BLaER1 treated with 17β-estradiol and CSF1 and Interleukin-3, amounts not matched to agents 10 nM and 100 nM (cell line): Measurements from ENCODE around the gene RAPGEF5.

Experiments
- H3K27ac ChIP-seq, 11 experiments: shearing (Covaris generic); formaldehyde crosslinking; 2 replicates each; pipeline ENCODE4 v1.8.1; 2022
- H3K27me3 ChIP-seq, 11 experiments: shearing (Covaris generic); formaldehyde crosslinking; 2 replicates each; pipeline ENCODE4 v1.8.1; 2022
- H3K36me3 ChIP-seq, 11 experiments: shearing (Covaris generic); formaldehyde crosslinking; 2 replicates each; pipeline ENCODE4 v1.8.1; 2022
- H3K4me1 ChIP-seq, 10 experiments: shearing (Covaris generic); formaldehyde crosslinking; 2 replicates each; pipeline ENCODE4 v1.8.1; 2022
- H3K4me2 ChIP-seq, 11 experiments: shearing (Covaris generic); formaldehyde crosslinking; 2 replicates each; pipeline ENCODE4 v1.8.1; 2022
- H3K4me3 ChIP-seq, 10 experiments: shearing (Covaris generic); formaldehyde crosslinking; 2 replicates each; pipeline ENCODE4 v1.8.1; 2022
- H3K9ac ChIP-seq, 11 experiments: shearing (Covaris generic); formaldehyde crosslinking; 2 replicates each; pipeline ENCODE4 v1.8.1; 2022
- H3K9me3 ChIP-seq, 11 experiments: shearing (Covaris generic); formaldehyde crosslinking; replicated peaks in 1 of 11; 2 replicates each; pipeline ENCODE4 v1.8.1; 2022
- H4K20me1 ChIP-seq, 11 experiments: shearing (Covaris generic); formaldehyde crosslinking; 2 replicates each; pipeline ENCODE4 v1.8.1; 2022
- Cebpa-rat ChIP-seq, 11 experiments: shearing (Covaris generic); IDR thresholded peaks; 2 replicates each; pipeline ENCODE4 v1.8.1; 2022

Gene RAPGEF5

DNA sequence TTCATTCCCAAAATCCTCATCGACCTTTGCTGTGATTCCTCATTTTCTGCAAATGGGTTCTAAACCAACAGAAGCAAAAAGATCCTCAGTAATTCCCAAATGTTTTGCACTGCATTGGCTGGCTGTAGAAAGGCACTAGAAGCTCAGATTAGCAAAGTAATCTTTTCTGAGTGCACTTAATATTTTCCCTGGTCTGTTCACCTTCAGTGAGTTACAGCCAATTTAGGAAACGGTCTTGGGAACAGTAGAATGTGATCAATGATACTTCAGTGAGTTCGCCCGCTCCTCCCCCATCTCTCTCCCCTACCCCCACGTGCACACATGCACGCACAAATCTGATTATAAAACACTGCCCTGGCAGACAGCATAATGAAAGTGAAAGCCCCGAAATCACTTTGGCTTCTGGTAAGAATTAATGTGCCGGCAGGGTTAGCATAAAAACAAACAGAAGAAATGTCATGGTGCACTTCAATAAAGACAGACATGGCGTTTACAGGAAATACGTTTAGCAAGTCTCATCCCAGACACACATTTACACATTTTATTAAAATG, 209.9 kb downstream of the RAPGEF5 start:
- H3K36me3 ChIP-seq: peaks cover 0 to 79% (median 44%) of the 10 kb centered on the region in 11 experiments; a peak in 15 of 22 replicates
- H3K9ac ChIP-seq: no peak overlapping the region
- no peak overlapping the region for H3K4me2 ChIP-seq
- H3K27me3 ChIP-seq: no peaks in the 10 kb centered on the region
- no peaks in the 10 kb centered on the region for H4K20me1 ChIP-seq
- no peak overlapping the region for H3K27ac ChIP-seq
- H3K9me3 ChIP-seq: no peaks in the 10 kb centered on the region
- no peak overlapping the region for H3K4me3 ChIP-seq
- no peak for TF ChIP-seq Cebpa-rat (IDR thresholded peaks at IDR 0.05)
- no peaks in the 10 kb centered on the region for H3K4me1 ChIP-seq

DNA sequence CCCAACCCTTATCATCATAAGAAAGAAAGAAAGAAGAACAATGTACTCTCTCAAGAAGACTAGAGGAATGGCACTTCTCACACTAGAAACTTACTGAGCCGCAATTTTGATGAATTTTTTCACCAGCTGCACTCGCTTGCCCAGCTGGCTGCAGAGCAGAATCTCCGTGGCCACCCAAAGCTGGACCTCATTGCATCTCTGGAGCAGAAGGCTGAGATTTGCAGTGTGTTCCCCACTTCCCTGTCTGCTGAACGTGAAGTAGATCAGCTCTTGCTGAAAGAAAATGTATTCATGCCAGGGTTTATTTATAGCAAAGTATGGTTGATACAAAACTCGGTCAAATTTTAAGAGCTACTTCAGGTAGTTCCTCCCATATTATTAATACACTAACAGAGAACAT, 212.0 kb downstream of the RAPGEF5 start:
- no peaks in the 10 kb centered on the region for H3K9me3 ChIP-seq
- H3K27ac ChIP-seq: no peak overlapping the region
- H3K4me2 ChIP-seq: no peak overlapping the region
- H3K9ac ChIP-seq: no peak overlapping the region
- H3K4me3 ChIP-seq: no peak overlapping the region
- no peaks in the 10 kb centered on the region for H4K20me1 ChIP-seq
- H3K36me3 ChIP-seq: peaks cover 0 to 87% (median 53%) of the 10 kb centered on the region in 11 experiments; a peak in 15 of 22 replicates
- no peaks in the 10 kb centered on the region for H3K4me1 ChIP-seq
- H3K27me3 ChIP-seq: no peaks in the 10 kb centered on the region
- no peak for TF ChIP-seq Cebpa-rat (IDR thresholded peaks at IDR 0.05)

DNA sequence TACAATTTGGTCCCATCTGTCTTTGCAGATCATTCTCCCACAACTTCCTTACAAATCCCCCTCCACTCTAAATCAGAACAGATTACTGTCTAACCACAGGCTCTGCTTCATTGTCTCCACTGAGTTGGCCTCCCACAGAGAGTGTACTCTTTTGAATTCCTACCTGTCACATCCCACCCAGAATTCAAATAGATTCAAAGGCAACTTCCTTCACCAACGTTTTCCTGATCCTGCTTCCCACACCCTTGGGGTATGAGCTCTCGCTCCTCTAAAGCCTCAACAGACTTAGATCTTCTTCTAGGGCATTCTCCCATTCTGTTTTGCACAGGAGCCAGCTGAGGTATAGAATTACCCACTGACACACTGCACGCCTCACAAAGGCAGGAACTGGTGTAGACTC, 213.5 kb downstream of the RAPGEF5 start:
- TF ChIP-seq Cebpa-rat (IDR thresholded peaks at IDR 0.05): no peak
- no peaks in the 10 kb centered on the region for H3K4me1 ChIP-seq
- no peak overlapping the region for H3K27ac ChIP-seq
- H3K4me2 ChIP-seq: no peak overlapping the region
- H3K9me3 ChIP-seq: no peaks in the 10 kb centered on the region
- no peaks in the 10 kb centered on the region for H3K27me3 ChIP-seq
- no peak overlapping the region for H3K9ac ChIP-seq
- H3K36me3 ChIP-seq: peaks cover 0 to 87% (median 56%) of the 10 kb centered on the region in 11 experiments; a peak in 15 of 22 replicates
- H3K4me3 ChIP-seq: no peak overlapping the region
- H4K20me1 ChIP-seq: no peaks in the 10 kb centered on the region

DNA sequence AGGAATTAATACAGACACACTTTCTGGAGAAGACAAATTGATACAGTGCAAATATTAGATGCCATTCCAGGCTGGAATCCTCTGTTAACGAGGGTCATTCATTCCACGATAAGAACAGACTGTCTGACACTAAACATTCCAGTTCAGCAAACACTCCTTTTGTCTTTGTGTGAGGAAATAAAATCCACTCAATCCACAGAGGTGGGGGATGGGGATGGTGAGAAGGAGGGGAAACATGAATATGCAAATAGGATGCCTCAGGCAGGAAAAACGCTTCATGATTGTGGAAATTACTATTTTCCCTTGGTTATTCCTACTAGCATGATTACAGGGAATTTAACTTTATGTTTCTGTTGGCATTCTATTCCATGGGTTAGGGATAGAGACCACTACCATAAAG, 214.4 kb downstream of the RAPGEF5 start:
- no peaks in the 10 kb centered on the region for H3K4me1 ChIP-seq
- no peak overlapping the region for H3K4me2 ChIP-seq
- no peak overlapping the region for H3K27ac ChIP-seq
- H3K9me3 ChIP-seq: no peaks in the 10 kb centered on the region
- no peaks in the 10 kb centered on the region for H3K27me3 ChIP-seq
- TF ChIP-seq Cebpa-rat (IDR thresholded peaks at IDR 0.05): no peak
- no peak overlapping the region for H3K4me3 ChIP-seq
- H4K20me1 ChIP-seq: no peaks in the 10 kb centered on the region
- H3K9ac ChIP-seq: no peak overlapping the region
- peaks cover 0 to 89% (median 51%) of the 10 kb centered on the region in 11 experiments; a peak in 15 of 22 replicates for H3K36me3 ChIP-seq

DNA sequence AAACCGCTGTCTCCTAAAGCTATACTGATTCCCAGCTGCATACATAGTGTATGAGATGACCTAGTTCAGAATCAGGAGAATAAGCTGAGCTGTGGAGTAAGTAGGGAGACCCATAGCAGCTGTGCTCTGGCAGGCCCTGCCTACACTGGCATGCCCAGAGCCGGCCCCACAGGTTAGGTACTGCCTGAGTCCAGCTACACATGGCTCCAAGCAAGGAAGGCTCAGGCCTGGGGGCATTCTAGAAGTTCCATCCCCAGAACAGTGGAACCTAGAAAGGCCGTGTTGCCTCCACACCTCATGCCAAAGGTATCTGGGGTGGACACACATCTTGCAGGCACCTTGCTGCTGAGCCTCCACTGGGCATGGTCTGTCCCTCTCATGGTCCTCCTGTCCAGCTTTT, 215.6 kb downstream of the RAPGEF5 start:
- no peaks in the 10 kb centered on the region for H3K9me3 ChIP-seq
- peaks cover 0 to 95% (median 51%) of the 10 kb centered on the region in 11 experiments; a peak in 15 of 22 replicates for H3K36me3 ChIP-seq
- no peak for TF ChIP-seq Cebpa-rat (IDR thresholded peaks at IDR 0.05)
- no peaks in the 10 kb centered on the region for H3K27me3 ChIP-seq
- H3K4me3 ChIP-seq: no peak overlapping the region
- no peaks in the 10 kb centered on the region for H4K20me1 ChIP-seq
- H3K4me1 ChIP-seq: no peaks in the 10 kb centered on the region
- H3K9ac ChIP-seq: no peak overlapping the region
- H3K27ac ChIP-seq: no peak overlapping the region
- H3K4me2 ChIP-seq: no peak overlapping the region

DNA sequence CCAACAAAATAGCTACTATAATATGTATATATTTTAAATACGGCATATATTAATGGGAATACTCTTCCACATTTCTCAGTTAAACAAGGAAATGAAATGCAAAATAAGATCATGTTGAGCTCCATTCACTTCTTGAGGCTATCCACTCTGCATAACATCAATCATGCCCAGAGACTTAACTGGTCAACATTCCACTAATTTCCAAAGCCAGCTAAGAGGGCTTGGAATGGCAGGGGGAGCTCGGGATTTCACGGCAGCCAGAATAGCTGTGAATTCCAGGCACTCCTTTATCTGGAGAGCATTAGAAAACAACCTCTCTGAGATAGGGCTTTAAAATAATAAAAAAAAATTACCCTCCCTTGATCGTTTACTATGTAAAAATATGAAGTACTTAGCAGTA, 216.4 kb downstream of the RAPGEF5 start:
- no peak overlapping the region for H3K4me3 ChIP-seq
- H3K27ac ChIP-seq: no peak overlapping the region
- TF ChIP-seq Cebpa-rat (IDR thresholded peaks at IDR 0.05): no peak
- no peak overlapping the region for H3K9ac ChIP-seq
- H3K4me1 ChIP-seq: no peaks in the 10 kb centered on the region
- no peaks in the 10 kb centered on the region for H4K20me1 ChIP-seq
- H3K27me3 ChIP-seq: no peaks in the 10 kb centered on the region
- H3K4me2 ChIP-seq: no peak overlapping the region
- H3K9me3 ChIP-seq: no peaks in the 10 kb centered on the region
- H3K36me3 ChIP-seq: peaks cover 0 to 96% (median 53%) of the 10 kb centered on the region in 11 experiments; a peak in 15 of 22 replicates

DNA sequence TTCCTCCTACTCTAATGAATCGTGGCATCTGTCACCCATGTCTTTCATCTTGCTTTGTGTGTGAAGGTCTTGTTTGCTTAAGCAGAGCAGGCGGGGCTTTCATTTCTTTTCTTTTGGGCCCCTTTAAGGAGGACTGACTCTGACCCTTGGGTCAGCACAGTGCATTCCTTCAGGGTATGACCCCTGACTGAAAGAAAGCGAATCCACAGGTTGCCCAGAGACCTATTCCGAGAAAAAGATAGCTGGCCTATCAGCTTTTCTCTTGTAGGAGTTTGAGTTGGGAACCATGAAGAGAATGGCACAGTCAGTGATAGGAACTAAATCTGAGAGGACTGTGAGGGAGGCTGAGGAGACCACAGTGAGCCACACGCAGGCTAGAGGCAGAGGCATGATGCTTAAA, 218.1 kb downstream of the RAPGEF5 start:
- Histone ChIP-seq H3K27me3 (no peaks in the 10 kb centered on the region), H3K27ac (no peak overlapping the region), H3K9me3 (no peaks in the 10 kb centered on the region), H3K4me3 (no peak overlapping the region), H3K36me3 (peaks cover 0 to 89% (median 44%) of the 10 kb centered on the region in 11 experiments; a peak in 15 of 22 replicates), H3K4me1 (no peaks in the 10 kb centered on the region), H3K4me2 (no peak overlapping the region), H4K20me1 (no peaks in the 10 kb centered on the region), H3K9ac (no peak overlapping the region)
- no peak for TF ChIP-seq Cebpa-rat (IDR thresholded peaks at IDR 0.05)

DNA sequence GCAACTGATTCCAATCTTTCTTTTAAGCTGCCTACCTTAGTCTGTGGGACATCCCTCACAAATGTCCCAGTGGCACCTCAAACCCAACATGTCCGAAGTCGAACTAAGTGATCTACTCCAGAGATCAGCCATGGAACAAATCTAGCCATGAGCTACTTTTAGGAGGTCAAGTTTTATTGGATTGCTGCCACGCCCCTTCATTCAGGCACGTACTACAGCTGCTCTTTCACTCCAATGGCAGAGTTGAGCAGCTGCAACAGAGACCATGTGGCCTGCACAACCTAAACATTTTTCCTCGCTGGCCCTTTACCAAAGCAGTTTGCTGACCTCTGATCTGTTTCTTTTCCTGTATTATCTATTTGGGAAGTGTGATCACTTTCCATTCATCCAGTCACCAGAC, 218.8 kb downstream of the RAPGEF5 start:
- H3K36me3 ChIP-seq: peaks cover 0 to 88% (median 43%) of the 10 kb centered on the region in 11 experiments; a peak in 15 of 22 replicates
- H3K9me3 ChIP-seq: no peaks in the 10 kb centered on the region
- TF ChIP-seq Cebpa-rat (IDR thresholded peaks at IDR 0.05): no peak
- H3K27me3 ChIP-seq: no peaks in the 10 kb centered on the region
- H3K4me3 ChIP-seq: no peak overlapping the region
- H4K20me1 ChIP-seq: no peaks in the 10 kb centered on the region
- H3K27ac ChIP-seq: no peak overlapping the region
- H3K4me2 ChIP-seq: no peak overlapping the region
- no peaks in the 10 kb centered on the region for H3K4me1 ChIP-seq
- no peak overlapping the region for H3K9ac ChIP-seq

DNA sequence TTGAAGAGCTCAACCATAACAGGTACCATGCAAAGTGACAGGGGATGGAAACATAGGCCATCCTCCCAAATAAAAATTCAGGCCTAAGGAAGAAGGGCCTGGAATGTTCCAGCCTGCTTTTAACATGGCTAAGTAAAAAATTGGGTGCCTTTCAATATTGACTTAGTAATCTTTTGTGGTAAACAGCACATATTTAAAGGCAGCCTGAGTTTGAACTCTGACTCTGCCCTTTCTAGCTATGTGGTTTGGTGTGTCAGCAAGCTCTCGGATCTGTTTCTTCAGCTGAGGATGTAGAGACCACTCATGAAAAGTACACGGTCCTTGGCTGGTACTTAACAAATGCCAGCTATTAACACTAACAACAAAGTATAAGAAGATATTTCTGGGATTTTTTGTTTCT, 219.5 kb downstream of the RAPGEF5 start:
- Histone ChIP-seq H3K4me2 (no peak overlapping the region), H3K9ac (no peak overlapping the region), H3K4me3 (no peak overlapping the region), H3K4me1 (no peaks in the 10 kb centered on the region), H3K27ac (no peak overlapping the region), H3K36me3 (peaks cover 0 to 89% (median 44%) of the 10 kb centered on the region in 11 experiments; a peak in 15 of 22 replicates), H3K9me3 (no peaks in the 10 kb centered on the region), H4K20me1 (no peaks in the 10 kb centered on the region), H3K27me3 (no peaks in the 10 kb centered on the region)
- no peak for TF ChIP-seq Cebpa-rat (IDR thresholded peaks at IDR 0.05)

DNA sequence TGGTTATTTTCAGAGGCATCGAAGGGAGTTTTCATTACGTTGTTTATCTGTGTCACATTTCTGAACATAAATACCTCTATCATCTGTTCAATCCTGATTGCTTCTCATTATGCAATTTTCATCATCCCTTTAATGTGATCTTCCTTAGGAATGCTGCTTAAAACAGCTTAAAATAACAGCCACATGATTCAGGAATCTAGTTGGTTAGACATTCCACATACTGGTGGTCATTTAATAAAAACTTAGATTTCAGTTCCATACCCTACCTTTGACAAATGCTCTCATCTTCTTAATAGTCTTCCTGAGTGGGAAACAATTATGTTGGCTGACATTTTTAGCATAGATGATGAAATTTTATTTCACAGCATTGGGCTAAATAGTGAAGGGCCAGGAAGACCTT, 219.9 kb downstream of the RAPGEF5 start:
- no peak overlapping the region for H3K4me3 ChIP-seq
- no peaks in the 10 kb centered on the region for H3K4me1 ChIP-seq
- no peak overlapping the region for H3K9ac ChIP-seq
- H3K4me2 ChIP-seq: no peak overlapping the region
- H3K9me3 ChIP-seq: no peaks in the 10 kb centered on the region
- TF ChIP-seq Cebpa-rat (IDR thresholded peaks at IDR 0.05): no peak
- no peaks in the 10 kb centered on the region for H3K27me3 ChIP-seq
- H4K20me1 ChIP-seq: no peaks in the 10 kb centered on the region
- H3K36me3 ChIP-seq: peaks cover 0 to 90% (median 44%) of the 10 kb centered on the region in 11 experiments; a peak in 15 of 22 replicates
- no peak overlapping the region for H3K27ac ChIP-seq
